Epithelial cell of proximal tubule (primary cell): Measurements from ENCODE around the gene MESP2. TPM values are rescaled to one million over a fixed set of nuclear protein-coding genes. Genes with fewer than 3 reads are reported as not detected.

Experiments used
- total RNA-seq: library from RNA; depleted of rRNA; stranded (reverse); fragments of >200 nt; gene quantifications from 2 replicates; pipeline ENCODE4 v1.2.3, GENCODE V29; 2015

MESP2 gene
- total RNA-seq, 1 donor from 2014 or later = 1.1 TPM

Other genes with a start within 250 kb of the MESP2 start
- gene TICRR, start 200.9 kb upstream of the MESP2 start, total RNA-seq = 12.0 and 13.1 TPM in 2 replicates
- gene KIF7, start 120.9 kb upstream of the MESP2 start, total RNA-seq = 5.4 and 6.1 TPM in 2 replicates
- 0.06 and 0.14 TPM in 2 replicates for gene PLIN1, start 97.0 kb upstream of the MESP2 start, total RNA-seq
- gene PEX11A, start 85.6 kb upstream of the MESP2 start, total RNA-seq = 3.5 and 4.5 TPM in 2 replicates
- not detected in 2 replicates for gene WDR93, start 85.5 kb upstream of the MESP2 start, total RNA-seq
- gene MESP1, start 25.1 kb upstream of the MESP2 start, total RNA-seq = 1.9 and 2.7 TPM in 2 replicates
- 8.6 and 44.9 TPM in 2 replicates for gene ANPEP, start 38.5 kb downstream of the MESP2 start, total RNA-seq
- gene AP3S2, start 117.7 kb downstream of the MESP2 start, total RNA-seq = 22.7 and 30.5 TPM in 2 replicates
- 9.1 and 10.4 TPM in 2 replicates for gene ARPIN, start 136.6 kb downstream of the MESP2 start, total RNA-seq
- gene ZNF710, start 225.0 kb downstream of the MESP2 start, total RNA-seq = 11.4 and 19.9 TPM in 2 replicates